GM21576 (cell line): ENCODE measurements around the gene RYR1.
A peak's percentile ranks its signal among the peaks of the same experiment; 100 is the strongest.
"Not testable (repeated sequence)": the region's sequence is repeated elsewhere in the genome, so short reads cannot be mapped to it uniquely, and the experiment has no call there.

Experiments used
- ATAC-seq: cut with Tn5 transposase; IDR thresholded peaks from one replicate; pipeline ENCODE4 v1.9.1; 2021; ENCODE audit warnings: mild to moderate bottlenecking, moderate library complexity; ENCODE audit not compliant: unreplicated experiment

The RYR1 gene

DNA sequence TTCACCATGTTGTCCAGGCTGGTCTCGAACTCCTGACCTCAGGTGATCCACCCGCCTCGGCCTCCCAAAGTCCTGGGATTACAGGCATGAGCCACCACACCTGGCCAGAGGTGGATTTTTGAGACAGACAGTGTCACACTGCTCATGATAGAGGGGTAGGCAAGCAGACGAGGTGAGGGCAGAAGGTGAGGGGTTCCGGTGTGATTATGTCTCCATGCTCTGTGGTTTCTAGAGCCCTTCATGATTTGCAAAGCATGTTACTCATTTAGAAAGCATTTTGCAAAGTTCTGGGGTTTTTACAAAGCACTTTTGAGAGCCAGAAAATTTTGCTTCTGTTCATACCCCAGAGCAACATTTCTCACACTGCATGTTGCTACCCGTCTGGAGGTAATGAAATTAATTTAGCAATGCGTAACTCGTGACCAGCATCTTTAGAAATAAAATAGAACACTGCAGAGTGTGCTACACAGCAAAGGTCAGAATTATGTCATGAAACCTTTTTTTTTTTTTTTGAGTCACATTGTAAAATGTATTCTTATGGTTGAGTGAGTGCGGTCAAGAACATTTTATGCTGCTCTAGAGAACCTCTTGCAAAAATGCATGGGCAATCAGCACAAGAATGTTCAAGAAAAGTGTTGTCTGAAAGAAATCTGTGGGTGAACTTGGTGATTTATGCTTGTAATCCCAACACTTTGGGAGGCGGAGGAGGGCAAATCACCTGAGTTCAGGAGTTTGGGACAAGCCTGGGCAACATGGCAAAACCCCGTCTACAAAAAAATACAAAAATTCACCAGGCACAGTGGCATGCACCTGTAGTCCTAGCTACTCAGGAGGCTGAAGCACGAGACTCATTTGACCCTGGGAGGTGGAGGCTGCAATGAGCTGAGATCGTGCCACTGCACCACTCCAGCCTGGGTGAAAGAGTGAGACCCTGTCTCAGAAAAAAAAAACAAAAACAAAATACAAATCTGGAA is 126.2 kb downstream of the RYR1 start:
- peak; percentile 62 for ATAC-seq

DNA sequence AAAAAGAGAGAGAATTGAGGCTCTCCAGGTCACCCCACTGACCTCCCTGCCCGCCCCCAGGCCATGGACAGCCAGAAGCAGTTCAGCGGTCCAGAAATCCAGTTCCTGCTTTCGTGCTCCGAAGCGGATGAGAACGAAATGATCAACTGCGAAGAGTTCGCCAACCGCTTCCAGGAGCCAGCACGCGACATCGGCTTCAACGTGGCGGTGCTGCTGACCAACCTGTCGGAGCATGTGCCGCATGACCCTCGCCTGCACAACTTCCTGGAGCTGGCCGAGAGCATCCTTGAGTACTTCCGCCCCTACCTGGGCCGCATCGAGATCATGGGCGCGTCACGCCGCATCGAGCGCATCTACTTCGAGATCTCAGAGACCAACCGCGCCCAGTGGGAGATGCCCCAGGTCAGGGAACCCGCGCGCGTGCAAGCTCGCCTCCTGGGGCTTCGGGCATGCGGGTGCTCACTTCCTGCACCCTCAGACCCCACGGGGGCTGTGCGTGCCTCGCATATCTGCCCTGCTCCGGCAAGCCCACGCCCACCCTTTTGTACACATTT is 127.6 kb downstream of the RYR1 start:
- no peak for ATAC-seq

DNA sequence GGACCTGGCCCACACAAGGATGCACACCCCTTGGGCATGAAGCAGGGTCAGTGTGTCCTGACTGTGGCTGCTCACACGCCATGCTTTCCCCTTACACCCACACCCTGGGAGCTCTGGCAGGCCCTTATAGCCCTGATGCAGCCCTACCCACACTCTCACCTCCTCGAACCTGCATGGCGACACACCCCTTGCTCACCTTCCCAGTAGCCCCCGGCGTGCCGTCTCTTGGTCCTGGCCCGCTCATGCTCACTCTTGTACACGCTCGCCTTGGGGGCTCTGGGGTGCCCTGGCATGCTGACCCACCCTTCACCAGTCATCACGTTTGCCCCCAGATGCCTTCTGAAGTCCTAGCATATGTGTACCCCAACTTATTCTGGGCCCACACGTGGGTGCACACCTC is 128.2 kb downstream of the RYR1 start:
- ATAC-seq = no peak

DNA sequence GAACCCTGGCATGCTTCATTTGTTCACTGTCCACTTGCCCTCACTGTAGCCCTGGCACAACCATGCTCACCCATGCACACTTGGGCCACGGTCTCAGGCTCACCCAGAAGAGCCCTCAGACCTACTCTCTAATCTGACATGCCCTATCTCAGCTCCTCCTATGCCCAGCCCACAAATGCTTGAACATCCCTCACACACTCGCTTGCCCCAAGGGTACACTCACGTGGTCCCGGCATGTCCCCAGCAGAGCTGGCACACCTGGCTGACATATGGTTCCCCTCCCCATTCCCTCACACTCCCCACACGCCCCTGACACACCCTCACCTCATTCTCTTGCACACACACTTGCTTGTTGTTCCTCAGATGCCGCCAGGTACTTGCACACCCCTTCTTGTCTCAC is 128.6 kb downstream of the RYR1 start:
- ATAC-seq = no peak

DNA sequence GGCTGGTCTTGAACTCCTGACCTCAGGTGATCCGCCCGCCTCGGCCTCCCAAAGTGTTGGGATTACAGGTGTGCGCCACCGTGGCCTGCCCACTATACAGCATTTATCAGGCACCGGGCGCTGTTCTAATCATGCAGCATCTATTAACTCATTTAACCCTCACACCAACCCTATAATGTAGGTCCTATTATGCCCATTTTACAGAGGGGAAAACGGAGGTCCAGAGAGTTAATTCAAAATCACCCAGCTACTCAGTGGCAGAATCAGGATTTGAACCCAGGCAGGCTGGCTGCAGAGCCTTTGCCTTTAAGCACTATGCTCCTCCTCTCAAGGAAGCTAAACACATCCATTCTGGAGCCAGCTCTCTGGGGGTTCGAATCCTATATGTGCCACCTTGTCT is 130.0 kb downstream of the RYR1 start:
- ATAC-seq = no peak

DNA sequence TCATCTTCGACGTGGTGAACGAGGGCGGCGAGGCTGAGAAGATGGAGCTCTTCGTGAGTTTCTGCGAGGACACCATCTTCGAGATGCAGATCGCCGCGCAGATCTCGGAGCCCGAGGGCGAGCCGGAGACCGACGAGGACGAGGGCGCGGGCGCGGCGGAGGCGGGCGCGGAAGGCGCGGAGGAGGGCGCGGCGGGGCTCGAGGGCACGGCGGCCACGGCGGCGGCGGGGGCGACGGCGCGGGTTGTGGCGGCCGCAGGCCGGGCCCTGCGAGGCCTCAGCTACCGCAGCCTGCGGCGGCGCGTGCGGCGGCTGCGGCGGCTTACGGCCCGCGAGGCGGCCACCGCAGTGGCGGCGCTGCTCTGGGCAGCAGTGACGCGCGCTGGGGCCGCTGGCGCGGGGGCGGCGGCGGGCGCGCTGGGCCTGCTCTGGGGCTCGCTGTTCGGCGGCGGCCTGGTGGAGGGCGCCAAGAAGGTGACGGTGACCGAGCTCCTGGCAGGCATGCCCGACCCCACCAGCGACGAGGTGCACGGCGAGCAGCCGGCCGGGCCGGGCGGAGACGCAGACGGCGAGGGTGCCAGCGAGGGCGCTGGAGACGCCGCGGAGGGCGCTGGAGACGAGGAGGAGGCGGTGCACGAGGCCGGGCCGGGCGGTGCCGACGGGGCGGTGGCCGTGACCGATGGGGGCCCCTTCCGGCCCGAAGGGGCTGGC is 131.6 kb downstream of the RYR1 start:
- no peak for ATAC-seq

DNA sequence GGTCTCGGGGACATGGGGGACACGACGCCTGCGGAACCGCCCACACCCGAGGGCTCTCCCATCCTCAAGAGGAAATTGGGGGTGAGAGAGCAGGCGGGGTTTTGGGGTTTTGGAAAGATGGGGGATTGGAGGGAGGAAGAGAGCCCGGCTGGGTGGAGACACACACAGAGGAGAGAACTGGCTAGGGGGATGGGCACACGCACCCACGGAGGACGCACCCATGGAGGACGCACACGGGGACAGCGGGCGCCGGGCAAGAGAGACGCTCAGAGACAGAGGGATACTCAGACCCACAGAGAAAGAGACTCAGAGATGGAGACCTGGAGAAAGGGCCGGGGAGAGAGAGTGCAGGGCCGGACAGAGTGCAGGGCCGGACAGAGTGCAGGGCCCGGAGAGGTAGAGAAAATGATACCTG is 132.2 kb downstream of the RYR1 start:
- no peak for ATAC-seq

DNA sequence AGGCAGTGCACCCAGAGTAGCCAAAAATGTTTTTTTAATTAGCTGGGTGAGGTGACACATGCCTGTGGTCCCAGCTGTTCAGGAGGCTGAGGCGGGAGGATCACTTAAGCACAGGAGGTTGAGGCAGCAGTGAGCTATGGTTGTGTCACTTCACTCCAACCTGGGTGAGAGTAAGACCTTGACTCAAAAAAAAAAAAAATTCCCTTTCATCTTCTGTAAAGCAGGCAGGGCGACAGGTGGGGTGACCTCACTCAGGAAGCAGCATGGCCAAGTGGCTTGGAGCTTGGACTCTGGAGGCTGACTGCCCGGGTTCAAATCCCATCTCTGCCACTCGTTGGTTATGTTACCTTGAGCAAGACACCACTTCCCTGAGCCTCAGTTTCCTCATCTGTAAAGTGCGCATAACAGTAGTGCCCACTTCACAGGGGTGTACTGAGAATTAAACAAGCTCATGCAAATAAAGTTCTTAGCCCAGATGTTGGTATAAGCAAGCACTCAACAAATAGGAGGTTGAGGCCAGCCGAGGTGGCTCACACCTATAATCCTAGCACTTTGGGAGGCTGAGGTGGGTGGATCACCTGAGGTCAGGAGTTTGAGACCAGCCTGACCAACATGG is 136.0 kb downstream of the RYR1 start:
- no peak for ATAC-seq

DNA sequence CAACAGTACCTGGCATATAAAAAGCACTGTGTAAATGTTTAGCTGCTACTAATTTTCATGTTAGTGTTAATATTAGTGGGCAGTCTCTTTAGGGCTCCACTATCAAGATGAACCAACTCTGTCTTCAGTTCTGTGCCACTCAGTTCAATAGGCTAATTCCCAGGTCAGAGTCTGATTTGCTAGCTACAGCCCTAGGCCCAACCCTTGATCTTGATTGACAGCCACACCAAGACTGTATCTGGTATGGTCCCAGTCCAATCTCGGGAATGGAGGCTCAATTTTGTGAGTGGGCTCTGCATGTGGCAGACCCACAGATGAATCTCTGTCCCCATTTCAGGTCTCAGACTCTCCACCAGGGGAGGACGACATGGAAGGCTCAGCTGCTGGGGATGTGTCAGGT is 138.2 kb downstream of the RYR1 start:
- ATAC-seq = no peak

DNA sequence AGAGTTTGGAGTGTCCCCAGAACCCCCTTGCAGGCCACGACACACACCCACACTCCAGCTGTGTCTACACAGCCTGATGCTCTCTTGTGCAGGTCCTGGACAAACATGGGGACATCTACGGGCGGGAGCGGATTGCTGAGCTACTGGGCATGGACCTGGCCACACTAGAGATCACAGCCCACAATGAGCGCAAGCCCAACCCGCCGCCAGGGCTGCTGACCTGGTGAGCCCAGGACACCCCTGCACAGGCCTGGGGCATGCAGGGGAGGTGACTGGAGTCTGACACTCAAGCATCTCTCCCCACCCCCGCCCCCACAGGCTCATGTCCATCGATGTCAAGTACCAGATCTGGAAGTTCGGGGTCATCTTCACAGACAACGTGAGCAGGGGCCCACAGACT is 144.3 kb downstream of the RYR1 start:
- ATAC-seq = no peak

DNA sequence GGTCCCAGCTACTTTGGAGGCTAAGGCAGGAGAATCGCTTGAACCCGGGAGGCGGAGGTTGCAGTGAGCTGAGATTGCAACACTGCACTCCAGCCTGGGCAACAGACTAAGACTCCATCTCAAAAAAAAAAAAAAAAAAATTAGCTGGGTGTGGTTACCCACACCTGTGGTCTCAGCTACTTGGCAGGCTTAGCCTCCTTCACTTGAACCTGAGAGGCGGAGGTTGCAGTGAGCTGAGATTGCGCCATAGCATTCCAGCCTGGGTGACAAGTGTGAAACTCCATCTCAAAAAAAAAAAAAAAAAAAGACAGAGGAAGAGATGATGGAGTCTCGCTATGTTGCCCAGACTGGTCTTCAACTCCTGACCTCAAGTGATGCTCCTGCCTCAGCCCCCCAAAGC is 145.8 kb downstream of the RYR1 start:
- ATAC-seq = not testable (repeated sequence)

DNA sequence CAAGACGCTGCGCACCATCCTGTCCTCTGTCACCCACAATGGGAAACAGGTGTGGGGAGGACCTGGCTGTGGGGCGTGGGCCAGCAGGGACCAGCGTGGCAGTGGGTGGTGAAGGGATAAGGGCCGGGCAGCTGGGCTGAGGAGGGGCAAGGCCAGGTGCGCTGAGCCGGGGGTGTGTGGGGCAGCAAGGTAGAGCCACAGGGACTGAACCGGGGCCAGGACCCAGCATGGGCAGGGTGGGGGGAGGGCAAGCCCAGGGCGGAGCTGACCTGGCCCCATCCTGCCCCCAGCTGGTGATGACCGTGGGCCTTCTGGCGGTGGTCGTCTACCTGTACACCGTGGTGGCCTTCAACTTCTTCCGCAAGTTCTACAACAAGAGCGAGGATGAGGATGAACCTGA is 146.6 kb downstream of the RYR1 start:
- ATAC-seq = no peak

DNA sequence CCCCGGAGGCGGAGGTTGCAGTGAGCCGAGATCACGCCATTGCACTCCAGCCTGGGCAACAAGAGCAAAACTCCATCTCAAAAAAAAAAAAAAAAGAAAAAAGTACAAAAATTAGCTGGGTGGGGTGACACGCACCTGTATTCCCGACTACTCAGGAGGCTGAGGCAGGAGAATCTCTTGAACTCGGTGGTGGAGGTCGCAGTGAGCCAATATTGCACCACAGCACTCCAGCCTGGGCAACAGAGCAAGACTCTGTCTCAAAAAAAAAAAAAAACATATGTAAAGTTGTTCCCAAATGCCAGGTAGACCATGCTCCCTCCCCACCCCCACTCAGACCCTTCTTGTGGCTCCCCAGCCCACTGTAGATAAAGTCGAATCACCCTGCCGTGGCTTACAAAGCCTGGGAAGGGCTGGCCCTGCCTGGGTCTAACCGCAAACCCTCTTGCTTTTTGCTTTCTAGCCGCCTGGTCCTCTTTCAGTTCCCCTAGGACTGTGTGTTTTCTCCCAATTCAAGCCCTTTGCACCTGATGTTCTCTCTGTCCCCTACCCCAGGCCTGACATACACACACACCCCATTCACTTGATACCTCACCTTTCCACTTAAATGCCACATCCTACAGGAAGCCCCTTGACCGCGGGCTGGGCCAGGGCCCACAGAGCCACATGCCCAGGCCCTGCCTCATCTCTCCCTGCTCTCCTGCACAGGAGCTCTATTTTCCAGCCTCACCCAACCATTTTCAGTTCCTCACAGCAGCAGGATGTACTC is 149.9 kb downstream of the RYR1 start:
- ATAC-seq = peak; percentile 77

DNA sequence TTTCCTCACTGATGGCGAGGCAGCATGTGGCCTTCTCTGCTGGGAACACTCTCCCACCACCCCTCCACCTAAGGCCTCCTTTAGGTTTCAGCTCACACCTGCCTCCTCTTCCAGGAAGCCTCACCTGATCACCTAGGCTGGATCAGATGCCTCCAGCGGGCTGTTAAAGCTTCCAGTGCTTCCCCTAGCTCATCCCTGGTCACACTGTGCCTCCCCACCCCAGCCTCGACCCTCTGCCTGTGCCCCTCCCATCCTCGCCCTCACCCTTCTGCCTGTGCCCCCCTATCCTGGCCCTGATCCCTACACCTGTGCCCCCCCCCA is 150.5 kb downstream of the RYR1 start:
- no peak for ATAC-seq

DNA sequence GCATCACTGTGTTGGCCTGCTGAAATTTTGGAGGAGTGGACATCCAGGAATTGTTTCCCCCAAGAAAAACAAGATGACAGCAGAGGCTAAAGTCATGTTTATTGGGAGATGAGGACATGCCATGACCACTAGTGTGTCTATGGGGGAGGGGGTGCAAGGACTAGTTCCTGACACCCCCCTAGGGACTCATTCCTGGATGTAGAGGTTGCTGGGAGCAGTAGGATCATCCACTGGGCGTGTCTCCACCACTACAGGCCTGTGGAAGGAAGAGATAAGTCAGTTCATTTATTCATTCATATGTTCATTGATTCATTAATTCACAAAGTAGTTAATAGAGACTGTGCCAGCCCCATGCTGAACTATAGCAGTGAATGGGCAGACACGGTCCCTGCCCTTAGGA is 154.1 kb downstream of the RYR1 start:
- no peak for ATAC-seq

DNA sequence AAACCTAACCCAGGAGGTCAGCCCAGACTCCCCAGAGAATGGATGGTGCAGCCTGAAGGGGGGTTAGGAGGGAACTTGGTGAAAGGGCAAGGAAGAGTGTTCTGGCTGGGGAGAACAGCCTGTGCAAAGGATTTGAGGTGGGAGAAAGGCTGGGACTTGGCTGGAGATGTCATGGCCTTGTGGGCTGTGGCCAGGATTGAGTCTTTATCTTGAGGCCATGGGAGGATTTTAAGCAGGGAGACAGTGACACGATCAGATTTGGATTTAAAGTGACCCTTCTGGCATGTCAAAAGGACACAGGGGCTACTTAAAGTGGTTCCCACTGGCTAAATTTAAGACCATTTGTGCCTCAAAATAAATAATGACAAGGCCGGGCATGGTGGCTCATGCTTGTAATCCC is 154.6 kb downstream of the RYR1 start:
- ATAC-seq = no peak

DNA sequence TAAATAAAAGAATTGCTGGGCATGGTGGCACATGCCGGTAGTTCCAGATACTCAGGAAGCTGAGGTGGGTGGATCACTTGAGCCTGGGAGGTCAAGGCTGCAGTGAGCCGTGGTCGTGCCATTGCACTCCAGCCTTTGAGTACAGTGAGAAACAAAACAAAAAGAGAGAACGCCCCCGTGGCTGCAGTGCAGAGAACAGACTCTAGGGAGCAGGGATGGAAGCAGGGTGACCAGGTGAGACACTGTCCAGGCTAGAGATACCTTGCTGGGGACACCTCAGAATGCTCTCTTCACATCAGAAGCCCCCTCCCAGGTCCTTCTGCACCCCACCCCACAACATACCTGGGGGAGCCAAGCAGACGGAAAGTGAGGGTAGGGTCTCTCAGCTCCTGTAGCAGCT is 159.4 kb downstream of the RYR1 start:
- ATAC-seq = no peak

DNA sequence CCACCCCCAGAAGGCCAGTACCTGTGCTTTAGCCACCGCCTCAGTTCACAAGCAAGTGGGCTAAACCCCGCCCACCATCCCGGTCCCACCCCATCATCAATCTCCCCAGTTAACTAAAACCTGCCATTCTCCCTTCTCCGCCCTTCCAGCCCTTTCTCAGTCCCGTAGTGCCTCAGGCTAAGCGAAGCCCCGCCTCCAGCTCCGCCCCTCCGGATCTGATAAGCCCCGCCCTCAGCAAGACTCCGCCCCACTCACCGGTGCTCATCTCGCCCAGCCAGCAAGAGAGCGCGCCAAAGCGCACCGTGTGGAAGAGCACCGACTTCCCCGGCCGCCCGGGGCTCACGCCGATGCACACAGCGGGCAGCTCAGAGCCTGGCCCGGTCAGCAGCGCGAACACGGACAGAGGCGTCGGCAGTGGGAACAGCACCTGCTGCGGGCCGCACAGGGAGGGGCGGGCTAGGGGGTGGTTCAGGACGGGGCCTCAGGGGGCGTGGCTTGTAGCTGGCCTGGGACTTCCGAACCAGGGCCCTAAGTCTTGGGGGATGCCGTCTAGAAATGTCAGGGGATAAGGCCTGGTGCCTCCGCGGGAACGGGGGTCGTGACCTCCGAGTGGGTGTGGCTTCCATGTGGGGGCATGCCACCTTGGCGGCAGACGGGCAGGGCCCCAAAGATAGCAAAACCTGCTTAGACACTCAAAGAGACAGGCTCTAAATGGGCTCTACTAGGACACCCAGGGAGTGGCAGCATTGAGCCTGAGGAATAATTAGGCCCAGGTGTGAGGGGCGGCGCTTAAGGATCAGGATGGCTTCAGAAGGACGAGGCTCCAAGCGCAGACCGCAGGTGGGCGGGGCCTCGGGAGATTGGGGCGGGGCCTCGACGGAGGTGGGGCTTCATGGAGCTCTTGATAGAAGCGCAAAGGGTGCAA is 162.8 kb downstream of the RYR1 start:
- no peak for ATAC-seq

DNA sequence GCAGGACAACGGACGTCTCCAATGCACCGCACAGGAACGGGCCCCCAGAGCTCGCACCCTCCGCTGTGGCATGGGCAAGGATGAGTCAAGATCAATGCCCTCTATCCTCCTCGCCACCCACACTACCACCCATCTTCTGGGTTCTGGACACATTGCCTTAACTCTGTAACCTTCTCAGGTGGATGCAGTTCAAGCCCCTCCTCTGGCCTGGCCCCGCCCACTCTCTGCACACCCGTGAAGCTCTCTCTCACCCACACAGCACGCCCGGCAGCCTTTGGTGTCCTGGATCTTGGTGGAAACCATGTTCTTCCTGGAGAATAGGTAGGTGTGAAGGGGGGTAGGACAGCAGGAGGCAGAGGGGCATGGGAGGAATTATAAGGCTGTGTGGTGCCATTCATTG is 163.6 kb downstream of the RYR1 start:
- ATAC-seq = no peak

DNA sequence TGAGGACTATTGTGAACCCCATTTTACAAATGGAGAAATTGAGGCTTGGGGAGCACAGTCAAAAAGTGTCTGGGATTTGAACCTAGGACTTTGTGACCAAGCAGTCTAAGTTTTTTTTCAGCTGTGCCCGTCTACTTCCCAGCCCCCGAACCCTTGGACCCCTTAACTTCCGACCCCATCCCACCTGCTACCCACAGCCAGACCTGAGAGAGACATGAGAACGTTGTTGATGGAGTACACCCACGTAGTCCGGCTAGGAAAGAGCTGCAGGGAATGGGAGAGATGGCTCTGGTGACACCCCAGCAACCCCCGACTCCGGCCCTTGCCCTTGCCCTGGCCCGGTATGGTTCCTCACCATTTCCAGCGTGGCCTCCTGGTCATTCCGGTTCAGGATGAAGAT is 166.2 kb downstream of the RYR1 start:
- no peak for ATAC-seq
